GM12878 (cell line): ENCODE results near the gene FNIP1. TPM values are rescaled to one million over a fixed set of nuclear protein-coding genes. Genes with fewer than 3 reads are reported as not detected.
A peak's percentile ranks its signal among the peaks of the same experiment; 100 is the strongest.

Experiments used
- ASH2L ChIP-seq: fragments of 300-600, 200-600 bp; sonication (generic); IDR thresholded peaks from 2 replicates; pipeline ENCODE4 v1.6.1; 2017; ENCODE audit warnings: low read depth, mild to moderate bottlenecking, borderline replicate concordance
- DPF2 ChIP-seq: fragments of 450-650 bp; IDR thresholded peaks from 2 replicates; pipeline ENCODE4 v1.6.1; 2017; ENCODE audit warnings: mild to moderate bottlenecking
- FOXK2 ChIP-seq: fragments of 450-650 bp; IDR thresholded peaks from 2 replicates; pipeline ENCODE4 v1.6.1; 2017; ENCODE audit warnings: mild to moderate bottlenecking, moderate library complexity
- GATAD2B ChIP-seq: fragments of 450-650 bp; conservative IDR thresholded peaks from 2 replicates; pipeline ENCODE4 v1.6.1; 2017; ENCODE audit warnings: low read depth, mild to moderate bottlenecking, moderate library complexity
- HDAC6 ChIP-seq: fragments of 200-600 bp; sonication (generic); IDR thresholded peaks from one replicate; pipeline ENCODE4 v1.8.0; 2017; ENCODE audit warnings: antibody characterized with exemption; ENCODE audit not compliant: unreplicated experiment
- JUNB ChIP-seq: IDR thresholded peaks from 2 replicates; pipeline ENCODE4 v1.6.1; 2016; ENCODE audit warnings: antibody characterized with exemption, mild to moderate bottlenecking
- POU2F2 ChIP-seq: IDR thresholded peaks from 3 replicates; pipeline ENCODE4 v1.6.1; 2011; ENCODE audit warnings: low read depth, mild to moderate bottlenecking, low read length, borderline replicate concordance
- RCOR1 ChIP-seq: conservative IDR thresholded peaks from 2 replicates; pipeline ENCODE4 v1.6.1; 2012; ENCODE audit warnings: low read depth, low read length, improper control_type of control experiment
- SKIL ChIP-seq: fragments of 450-650 bp; IDR thresholded peaks from 2 replicates; pipeline ENCODE4 v1.6.1; 2017; ENCODE audit warnings: mild to moderate bottlenecking, low read depth, inconsistent platforms; ENCODE audit not compliant: poor library complexity, severe bottlenecking
- SMC3 ChIP-seq: IDR thresholded peaks from 2 replicates; pipeline ENCODE4 v1.6.1; 2011; ENCODE audit warnings: low read length, improper control_type of control experiment, borderline replicate concordance
- SREBF2 ChIP-seq: IDR thresholded peaks from 2 replicates; pipeline ENCODE4 v1.6.1; 2012; ENCODE audit warnings: mild to moderate bottlenecking, low read length
- STAT3 ChIP-seq: IDR thresholded peaks from 2 replicates; pipeline ENCODE4 v1.6.1; 2011; ENCODE audit warnings: low read depth, low read length, improper control_type of control experiment
- ZNF592 ChIP-seq: fragments of 450-650 bp; IDR thresholded peaks from 2 replicates; pipeline ENCODE4 v1.6.1; 2017; ENCODE audit warnings: mild to moderate bottlenecking, moderate library complexity
- ZZZ3 ChIP-seq: IDR thresholded peaks from 2 replicates; pipeline ENCODE4 v1.6.1; 2011; ENCODE audit warnings: low read depth; ENCODE audit not compliant: control insufficient read depth, insufficient read length
- polyA plus RNA-seq, 11 experiments: library from polyadenylated mRNA; depleted of rRNA in 4 of 11; unstranded in 6 of 11; stranded (reverse) in 5 of 11; fragments of >200 nt; fragmentation: Nextera tagmentation in 4 of 11; fragmentation: Illumina TruSeq in 1 of 11; extraction: Ambion mirVana in 4 of 11; extraction: Trizol in 1 of 11; gene quantifications; 1 replicate in 1 of 11; 2 replicates in 10 of 11; pipeline versions ENCODE4 v1.2.1 to v1.2.3, GENCODE V29; 2011 to 2016; ENCODE audit warnings: inconsistent platforms in 2 of 11, missing spikeins in 2 of 11, low read depth in 1 of 11
- total RNA-seq, 4 experiments: library from RNA; depleted of rRNA in 3 of 4; stranded (reverse); fragments of >200 nt in 3 of 4; fragmentation: Illumina TruSeq in 1 of 4; extraction: Trizol in 1 of 4; gene quantifications; 2 replicates each; pipeline versions ENCODE4 v1.2.1 to v1.2.3, GENCODE V29; 2013 to 2021

Gene FNIP1
- total and polyA plus RNA-seq, 10 of the 15 experiments (the other 5 are each of a cell fraction or from before 2014, with no cell fraction given): 4.3 to 18.0 (median 14.0) TPM

- TF ChIP-seq ZZZ3: no peak
- TF ChIP-seq ZNF592: no peak
- TF ChIP-seq POU2F2: no peak; the same call in 2 of the 3 replicates
- TF ChIP-seq ASH2L: no peak
- TF ChIP-seq FOXK2: no peak
- peak; percentile 22; the same call in 1 of the 2 replicates for TF ChIP-seq JUNB
- TF ChIP-seq GATAD2B: peak; percentile 45
- no peak for TF ChIP-seq SREBF2
- no peak for TF ChIP-seq STAT3
- peak; percentile 66 for TF ChIP-seq DPF2
- no peak for TF ChIP-seq SMC3
- TF ChIP-seq RCOR1: no peak
- peak; percentile 42 for TF ChIP-seq SKIL
- TF ChIP-seq HDAC6: peak; percentile 27
Measured at GRCh38 chr5:131796793-131797693, at the start of gene FNIP1 (continued).
